HG03442 (cell line): Measurements from ENCODE around the gene CFD.
"Not testable (repeated sequence)": the region's sequence is repeated elsewhere in the genome, so short reads cannot be mapped to it uniquely, and the experiment has no call there.

Experiments
- ATAC-seq: cut with Tn5 transposase; IDR thresholded peaks from one replicate; pipeline ENCODE4 v1.9.1; 2021; ENCODE audit warnings: mild to moderate bottlenecking, moderate library complexity; ENCODE audit not compliant: unreplicated experiment

CFD gene

DNA sequence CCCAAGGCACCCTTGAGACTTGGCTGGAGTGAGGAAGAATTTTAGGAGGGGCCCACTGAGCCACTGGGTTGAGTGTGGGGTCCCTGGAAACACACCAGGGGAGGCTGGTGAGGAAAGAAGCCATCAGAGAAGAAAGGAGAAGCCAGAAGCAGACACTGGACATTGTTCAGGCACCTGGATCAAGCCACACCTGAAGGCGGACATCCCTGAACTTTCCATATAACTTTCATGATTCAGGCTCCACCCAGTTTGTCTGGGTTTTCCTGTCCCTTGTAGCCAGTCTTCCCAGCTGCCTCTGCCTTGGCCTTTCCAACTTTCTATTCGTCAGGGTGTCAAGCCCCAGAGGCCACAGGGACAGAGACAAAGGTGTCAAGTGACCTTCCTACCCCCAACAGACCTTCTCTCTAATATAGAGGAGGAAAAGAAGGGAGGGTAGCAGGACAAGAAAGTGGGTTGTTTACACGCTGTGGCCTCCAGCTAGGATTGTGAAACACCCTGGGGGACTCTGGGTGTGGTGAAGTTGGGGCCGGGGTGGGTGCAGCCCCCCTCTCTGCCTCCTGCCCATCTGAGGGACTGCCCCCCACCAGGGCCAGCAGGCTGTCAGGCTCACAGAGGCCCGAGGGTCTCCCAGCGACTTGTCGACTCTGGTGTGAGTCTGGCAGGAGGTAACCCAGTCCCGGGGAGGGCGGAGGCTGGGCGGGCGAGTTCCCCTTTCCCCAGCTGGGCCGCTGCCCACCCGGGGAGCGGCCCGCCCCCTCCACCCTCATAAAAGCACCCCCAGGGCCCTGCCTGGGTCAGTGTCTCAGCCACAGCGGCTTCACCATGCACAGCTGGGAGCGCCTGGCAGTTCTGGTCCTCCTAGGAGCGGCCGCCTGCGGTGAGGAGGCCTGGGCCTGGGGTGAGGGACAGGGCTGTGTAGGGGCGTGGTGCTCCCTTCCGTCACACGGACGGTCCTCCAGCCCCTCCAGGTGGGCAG lies at the start of gene CFD:
CFD (plus strand) TSS at position 797 of the 976 bp plus-strand sequence; CDS start at position 823, 26 bp downstream.
- ATAC-seq: no peak

DNA sequence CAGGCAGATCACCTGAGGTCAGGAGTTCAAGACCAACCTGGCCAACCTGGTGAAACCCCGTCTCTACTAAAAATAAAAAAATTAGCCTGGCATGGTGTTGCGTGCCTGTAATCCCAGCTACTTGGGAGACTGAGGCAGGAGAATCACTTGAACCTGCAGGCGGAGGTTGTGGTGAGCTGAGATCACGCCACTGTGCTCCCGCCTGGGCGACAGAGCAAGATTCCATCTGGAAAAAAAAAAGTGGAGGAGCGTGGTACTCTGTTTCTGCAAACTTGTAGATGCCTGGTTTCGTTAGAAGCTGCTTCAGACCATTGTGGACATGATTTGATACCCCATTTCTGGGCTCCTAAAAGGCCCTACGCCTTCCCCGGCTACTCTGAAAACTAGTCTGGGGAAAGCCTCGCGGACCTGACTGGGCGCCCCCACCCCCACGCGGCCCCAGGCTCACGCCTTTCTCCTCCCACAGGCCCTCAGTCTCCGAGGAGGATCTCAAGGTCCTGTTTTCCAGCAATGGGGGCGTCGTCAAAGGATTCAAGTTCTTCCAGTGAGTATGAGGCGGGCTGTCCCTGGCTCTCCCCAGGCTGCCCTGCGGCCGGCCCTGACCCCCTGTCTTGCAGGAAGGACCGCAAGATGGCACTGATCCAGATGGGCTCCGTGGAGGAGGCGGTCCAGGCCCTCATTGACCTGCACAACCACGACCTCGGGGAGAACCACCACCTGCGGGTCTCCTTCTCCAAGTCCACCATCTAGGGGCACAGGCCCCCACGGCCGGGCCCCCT lies 49.2 kb upstream of the CFD start:
- no peak for ATAC-seq

DNA sequence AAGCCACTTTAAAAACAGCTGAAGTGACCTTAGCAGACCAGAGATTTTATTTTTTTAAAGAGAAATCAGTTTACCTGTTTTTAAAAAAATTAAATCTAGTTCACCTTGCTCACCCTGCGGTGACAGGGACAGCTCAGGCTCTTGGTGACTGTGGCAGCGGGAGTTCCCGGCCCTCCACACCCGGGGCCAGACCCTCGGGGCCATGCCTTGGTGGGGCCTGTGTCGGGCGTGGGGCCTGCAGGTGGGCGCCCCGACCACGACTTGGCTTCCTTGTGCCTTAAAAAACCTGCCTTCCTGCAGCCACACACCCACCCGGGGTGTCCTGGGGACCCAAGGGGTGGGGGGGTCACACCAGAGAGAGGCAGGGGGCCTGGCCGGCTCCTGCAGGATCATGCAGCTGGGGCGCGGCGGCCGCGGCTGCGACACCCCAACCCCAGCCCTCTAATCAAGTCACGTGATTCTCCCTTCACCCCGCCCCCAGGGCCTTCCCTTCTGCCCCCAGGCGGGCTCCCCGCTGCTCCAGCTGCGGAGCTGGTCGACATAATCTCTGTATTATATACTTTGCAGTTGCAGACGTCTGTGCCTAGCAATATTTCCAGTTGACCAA lies 48.5 kb upstream of the CFD start:
- ATAC-seq: no peak

DNA sequence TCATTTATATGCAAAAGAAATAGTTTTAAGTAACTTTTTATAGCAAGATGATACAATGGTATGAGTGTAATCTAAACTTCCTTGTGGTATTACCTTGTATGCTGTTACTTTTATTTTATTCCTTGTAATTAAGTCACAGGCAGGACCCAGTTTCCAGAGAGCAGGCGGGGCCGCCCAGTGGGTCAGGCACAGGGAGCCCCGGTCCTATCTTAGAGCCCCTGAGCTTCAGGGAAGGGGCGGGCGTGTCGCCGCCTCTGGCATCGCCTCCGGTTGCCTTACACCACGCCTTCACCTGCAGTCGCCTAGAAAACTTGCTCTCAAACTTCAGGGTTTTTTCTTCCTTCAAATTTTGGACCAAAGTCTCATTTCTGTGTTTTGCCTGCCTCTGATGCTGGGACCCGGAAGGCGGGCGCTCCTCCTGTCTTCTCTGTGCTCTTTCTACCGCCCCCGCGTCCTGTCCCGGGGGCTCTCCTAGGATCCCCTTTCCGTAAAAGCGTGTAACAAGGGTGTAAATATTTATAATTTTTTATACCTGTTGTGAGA lies 47.9 kb upstream of the CFD start:
- ATAC-seq: no peak

DNA sequence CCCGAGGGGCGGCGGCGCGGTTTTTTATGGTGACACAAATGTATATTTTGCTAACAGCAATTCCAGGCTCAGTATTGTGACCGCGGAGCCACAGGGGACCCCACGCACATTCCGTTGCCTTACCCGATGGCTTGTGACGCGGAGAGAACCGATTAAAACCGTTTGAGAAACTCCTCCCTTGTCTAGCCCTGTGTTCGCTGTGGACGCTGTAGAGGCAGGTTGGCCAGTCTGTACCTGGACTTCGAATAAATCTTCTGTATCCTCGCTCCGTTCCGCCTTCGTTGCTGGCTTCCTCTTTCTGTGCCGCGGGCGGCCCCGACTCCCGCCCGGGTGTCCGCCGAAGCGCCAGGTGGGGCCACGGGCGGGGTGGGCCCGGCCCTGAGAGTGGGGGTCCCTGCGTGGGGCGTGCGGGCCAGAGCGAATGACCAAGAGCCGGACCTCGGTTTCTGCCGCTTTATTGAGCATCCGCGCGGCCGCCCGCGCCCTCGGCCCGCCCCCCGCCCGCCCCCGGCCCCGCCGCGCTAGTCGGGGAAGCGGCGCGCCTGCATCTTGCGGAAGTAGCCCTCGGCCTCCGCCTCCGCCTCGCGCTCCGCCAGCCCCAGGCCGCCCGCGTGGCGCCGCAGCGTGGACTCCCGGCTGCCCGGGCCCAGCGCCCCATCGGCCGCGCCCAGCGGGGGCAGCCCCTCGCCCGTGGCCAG lies 47.3 kb upstream of the CFD start:
- ATAC-seq: no peak

DNA sequence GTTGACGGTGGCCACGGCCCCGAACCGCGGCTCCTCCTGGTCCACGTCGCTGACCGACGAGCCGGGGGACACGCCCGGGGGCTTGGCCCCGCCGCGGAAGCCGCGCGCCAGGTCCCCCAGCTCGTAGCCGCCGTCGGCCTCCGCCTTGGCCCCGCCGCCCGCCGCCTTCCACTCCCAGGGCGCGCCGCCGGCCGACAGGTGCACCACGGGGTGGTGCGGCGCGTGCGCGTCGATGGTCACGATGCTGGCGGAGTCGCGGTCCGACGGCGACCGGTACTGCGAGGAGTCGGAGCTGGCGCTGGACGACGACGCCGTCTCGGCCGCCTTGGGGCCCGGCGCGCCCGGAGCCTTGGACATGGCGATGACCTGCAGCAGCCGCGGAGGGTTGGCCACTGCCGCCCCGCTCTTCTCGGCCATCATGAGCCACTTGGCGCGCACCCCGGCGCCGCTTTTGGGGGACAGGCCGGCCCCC lies 46.7 kb upstream of the CFD start:
- no peak for ATAC-seq

DNA sequence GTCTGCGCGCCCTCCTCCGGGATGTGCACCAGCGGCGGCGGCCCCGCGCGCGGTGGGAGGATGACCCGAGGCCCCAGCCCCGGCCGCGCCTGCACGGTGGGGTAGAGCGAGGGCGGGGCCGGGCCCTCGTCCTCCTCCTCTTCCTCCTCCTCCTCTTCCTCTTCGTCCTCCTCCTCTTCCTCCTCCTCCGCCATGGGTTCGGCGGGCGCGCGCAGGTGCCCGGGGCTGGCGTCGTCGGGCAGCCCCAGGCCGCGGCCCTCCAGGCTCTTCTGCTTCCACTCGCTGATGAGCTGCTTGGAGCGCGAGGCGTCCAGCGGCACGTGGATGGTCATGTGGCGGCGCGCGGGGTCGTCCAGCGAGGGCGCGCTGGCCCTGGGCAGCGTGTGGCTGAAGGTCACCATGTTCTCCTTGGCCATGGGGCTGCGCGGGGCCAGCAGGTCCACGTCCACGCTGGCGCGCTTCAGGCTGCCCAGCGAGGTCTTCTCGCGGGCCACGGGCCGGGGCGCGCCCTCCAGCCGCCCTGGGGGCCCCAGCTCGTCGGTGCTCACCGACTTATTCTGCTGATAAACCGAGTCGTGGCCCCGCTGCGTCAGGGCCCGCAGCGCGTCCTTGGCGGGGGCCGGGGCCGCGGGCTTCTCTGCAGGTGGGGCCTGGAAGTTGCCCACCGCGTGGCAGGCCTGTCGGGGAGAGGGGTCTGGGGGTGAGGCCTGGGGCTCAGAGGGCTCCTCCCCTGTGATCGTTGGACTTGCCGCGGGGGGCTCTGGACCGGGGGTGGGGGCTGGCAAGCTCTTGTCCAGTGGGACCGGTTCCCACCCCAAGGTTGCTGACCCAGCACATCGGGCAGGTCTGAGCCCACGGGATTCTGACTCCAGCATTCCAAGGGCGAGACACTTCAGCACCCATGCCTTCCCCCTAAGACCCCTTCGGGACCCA lies 46.0 kb upstream of the CFD start:
- no peak for ATAC-seq

DNA sequence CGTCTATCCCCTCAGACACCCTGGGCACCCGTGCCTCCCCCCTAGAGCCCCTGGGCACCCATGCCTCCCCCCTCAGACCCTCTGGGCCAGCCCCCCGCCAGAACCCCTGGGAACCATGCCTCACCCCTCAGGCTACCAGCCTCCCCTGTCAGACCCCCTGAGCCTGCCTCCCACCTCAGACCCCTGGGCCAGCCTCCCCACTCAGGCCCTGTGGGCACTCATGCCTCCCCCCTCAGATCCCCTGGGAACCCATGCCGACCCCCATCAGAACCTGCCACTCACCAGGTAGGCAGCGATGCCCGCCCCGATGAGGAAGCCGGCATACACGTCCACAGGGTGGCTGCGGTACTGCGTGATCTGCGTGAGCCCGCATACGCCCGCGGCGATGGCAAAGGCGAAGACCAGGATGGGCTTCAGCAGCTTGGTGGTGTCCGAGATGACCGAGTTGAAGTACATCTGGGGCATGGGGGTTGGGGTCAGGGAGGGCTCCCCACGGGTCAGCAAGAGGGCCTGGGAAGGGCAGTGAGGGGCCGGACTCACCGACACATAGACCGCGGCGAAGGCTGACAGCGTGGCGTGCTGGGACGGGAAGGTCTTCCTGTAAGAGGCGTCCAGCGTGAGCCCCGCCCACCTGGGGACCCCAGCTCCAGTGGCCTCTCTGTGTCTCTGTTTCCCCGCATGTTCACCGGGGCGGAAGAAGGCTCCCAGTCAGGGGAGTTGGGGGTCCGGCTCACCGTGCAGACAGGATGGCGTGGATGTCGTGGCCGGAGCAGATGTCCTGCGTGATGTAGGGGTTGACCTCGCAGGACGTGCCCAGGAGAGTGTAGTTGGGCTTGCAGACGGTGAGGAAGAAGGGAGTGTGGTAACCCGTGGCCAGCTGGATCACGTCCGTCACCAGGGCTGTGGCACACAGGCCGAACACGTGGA lies 45.0 kb upstream of the CFD start:
- no peak for ATAC-seq

DNA sequence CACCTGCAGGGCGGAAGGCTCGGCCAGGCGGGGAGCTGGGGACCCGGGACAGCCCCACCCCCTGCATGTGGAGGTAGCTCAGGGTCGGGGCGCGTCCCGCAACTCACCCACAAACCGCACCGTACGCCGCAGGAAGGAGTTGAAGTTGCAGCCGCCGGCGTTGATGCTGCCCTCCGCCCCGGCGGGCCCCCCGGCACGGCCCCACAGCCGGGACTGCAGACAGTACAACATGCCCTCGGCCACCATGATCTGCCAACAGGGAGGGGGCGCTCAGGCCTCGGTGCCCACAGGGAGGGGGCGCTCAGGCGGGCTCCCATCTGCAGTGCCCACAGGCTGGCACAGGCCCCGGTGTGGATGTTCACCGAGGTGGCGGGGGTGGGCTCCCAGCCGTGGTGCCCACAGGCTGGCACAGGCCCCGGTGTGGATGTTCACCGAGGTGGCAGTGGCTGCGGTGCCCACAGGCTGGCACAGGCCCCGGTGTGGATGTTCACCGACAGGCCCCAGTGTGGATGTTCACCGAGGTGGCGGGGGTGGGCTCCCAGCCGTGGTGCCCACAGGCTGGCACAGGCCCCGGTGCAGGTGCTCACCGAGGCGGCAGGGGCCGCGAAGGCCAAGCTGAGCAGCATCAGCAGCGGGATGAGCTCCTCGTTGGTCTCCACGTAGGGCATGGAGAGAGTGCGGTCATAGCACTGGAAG lies 44.2 kb upstream of the CFD start:
- ATAC-seq: no peak

DNA sequence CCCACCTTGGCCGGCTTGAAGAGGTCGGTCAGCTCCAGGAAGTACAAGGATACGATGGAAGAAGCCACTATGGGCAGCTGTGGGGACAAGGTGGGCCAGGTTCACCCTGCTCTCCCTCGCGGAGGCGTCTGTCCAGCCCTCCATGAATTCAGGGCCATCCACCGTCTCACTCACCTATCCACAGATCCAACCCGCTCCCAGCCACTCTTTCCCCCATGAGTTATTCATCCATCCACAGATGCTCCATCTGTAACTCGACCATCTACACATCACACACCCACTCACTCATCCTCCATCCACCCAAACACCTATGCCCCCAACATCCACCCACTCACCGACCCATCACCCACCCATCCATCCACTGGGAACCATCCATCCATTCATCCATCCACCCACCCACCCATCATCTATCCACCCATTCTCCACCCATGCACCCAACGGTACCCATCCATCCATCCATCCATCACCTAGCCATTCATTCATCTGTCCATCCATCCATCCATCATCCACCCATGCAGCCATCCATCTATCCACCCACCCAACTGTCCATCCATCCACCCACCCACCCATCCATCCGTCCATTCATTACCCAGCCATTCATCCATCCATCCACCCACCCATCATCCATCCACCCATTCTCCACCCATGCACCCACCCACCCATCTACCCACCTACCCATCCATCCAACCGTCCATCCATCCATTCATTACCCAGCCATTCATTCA lies 43.5 kb upstream of the CFD start:
- no peak for ATAC-seq

DNA sequence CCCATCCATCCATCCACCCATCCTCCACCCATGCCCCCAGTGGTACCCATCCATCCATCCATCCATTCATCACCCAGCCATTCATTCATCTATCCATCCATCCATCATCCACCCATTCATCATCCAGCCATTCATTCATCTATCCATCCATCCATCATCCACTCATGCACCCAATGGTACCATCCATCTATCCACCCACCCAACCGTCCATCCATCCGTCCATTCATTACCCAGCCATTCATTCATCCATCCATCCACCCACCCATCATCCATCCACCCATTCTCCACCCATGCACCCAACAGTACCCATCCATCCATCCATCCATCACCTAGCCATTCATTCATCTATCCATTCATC lies 43.0 kb upstream of the CFD start:
- ATAC-seq: no peak

DNA sequence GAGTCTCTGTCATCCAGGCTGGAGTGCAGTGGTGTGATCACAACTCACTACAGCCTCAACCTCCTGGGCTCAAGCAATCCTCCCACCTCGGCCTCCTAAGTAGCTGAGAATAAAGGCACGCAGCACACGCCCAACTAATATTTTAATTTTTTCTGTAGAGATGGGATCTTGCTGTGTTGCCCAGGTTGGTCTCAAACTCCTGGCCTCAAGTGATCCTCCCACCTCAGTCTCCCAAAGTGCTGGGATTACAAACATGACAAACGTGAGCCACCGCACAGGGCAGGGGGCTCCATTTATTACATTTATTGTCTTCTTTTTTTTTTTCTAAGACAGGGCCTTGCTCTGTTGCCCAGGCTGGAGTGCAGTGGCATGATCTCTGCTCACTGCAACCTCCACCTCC lies 39.3 kb upstream of the CFD start:
- ATAC-seq: not testable (repeated sequence)

DNA sequence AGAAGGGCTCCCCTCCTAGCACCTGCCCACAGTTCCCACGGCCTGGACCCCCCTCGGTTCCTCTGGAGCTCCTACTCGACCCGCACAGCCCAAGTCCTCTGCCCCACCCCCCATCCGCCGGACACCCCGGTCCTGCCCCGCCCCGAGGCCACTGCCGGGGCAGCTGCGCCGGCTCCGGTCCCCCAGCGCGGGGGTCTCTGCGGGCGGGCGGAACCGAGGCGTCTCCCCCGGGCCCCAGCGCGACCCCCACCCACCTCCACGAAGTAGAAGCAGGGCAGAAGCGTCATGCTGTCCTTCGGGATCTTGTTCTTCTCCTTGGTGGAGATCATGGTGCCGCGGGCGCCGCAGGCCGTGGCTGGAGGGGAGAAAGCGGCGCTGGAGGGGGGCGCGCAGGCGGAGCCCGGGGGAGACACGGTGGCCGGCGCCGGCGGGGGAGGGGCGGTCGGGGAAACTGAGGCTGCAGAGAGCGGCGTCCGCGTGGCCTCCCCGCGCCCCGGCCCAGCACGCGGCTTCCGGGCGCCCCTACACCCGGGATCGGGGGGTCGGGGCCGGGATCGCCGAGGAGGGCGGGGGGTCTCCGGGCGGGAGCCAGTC lies 38.1 kb upstream of the CFD start:
- ATAC-seq: no peak

DNA sequence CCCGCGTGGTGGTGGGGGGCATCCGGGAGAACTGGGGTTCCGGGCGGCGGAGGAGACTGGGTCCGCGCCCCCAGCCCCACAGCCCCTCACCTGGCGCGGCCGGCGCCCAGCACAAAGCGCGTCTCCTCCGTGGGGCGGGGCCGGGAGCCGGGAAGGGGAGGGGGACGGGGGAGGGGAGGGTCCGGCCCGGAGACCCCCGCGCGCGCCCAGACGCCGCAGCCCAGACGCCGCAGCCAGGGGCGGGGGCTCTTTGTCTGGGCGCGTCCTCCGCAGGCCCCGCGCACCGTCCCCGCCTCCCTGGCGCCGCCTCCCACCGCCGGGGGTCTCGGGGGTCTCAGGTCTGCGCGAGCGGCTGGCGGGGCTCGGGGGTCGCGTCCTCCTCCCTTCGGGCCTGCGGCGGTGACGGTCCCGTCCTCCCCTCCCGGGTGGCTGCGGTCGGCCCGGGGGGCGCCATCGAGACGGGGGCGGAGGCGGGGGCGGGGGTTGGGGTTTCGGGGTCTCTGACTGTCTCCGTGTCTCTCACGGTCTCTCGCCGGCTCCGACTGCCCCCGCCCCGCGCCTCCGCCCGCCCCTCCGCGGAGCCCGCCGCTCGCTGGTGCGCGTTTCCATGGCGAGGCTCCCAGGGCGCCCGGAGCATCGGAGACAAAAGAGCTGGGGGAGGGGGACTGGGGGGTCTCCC lies 37.5 kb upstream of the CFD start, which contains the start of gene PLPPR3:
PLPPR3 (minus strand) TSS at position 131 of the 679 bp plus-strand sequence. CDS start 396 bp downstream, outside the sequence.
- no peak for ATAC-seq

DNA sequence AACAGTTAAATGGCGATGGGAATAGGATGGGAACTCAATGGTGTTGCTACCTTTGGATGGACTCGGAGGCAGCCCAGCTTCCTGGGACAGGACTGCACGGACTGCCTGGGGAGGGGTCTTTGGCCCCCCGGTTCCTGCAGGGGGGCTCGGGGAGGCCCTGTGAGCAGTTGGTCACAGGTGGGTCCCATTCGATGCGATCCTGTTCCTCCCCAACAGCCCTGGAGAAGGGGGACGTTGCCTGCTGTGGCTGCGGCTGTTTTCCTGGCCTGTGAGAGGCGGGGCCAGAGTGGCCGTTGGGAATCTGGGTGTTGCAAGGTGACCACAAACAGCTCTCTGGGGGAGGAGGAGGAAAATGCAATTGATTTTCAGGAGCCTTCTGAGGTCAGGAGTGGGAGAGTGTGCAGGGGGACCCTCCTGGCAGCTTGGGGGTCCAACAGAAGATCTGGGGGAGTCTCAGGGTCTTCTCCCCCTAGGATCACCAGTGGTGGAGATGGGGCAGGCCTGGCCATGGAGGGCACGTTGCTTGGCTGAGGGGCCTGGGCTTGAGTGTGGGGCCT lies 35.8 kb upstream of the CFD start:
- no peak for ATAC-seq

DNA sequence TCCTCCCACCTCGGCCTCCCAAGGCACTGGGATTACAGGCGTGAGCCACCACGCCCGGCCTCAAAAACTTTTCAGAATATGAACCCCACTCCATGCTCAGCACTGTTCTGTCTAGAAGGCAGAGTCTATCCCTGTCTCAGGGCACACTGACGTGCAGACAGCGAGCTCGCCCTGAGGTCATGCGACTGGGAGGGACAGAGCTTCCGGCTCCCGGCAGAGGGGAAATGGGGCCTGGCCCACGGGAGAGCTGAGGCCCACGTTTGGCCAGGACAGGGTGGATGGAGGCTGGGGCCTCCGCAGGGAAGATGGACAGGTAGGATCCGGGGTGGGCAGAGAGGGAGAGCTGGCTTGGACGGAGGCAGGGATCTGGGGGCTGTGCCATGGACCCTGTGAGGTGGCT lies 34.6 kb upstream of the CFD start:
- no peak for ATAC-seq
